MM.1S (cell line): Measurements from ENCODE around the gene GPC5.

ENCODE experiments used
- DNase-seq: peaks from one replicate; pipeline ENCODE4 v3.0.0-alpha.2; 2015
- H2AFZ ChIP-seq: fragments of 300-600 bp; sonication (generic); 2 replicates; pipeline ENCODE4 v1.6.0; 2016; ENCODE audit warnings: antibody characterized with exemption, low read length
- H3F3A ChIP-seq: fragments of 300-600 bp; sonication (generic); 2 replicates; pipeline ENCODE4 v1.6.1; 2016; ENCODE audit warnings: mild to moderate bottlenecking, antibody characterized with exemption, low read length, moderate library complexity, mixed read lengths; ENCODE audit not compliant: insufficient read depth
- H3K27ac ChIP-seq: fragments of 300-600 bp; sonication (generic); 2 replicates; pipeline ENCODE4 v1.5.1; 2016; ENCODE audit warnings: mild to moderate bottlenecking, low read length
- H3K27me3 ChIP-seq: fragments of 300-600 bp; sonication (generic); replicated peaks from 2 replicates; pipeline ENCODE4 v1.6.0; 2016; ENCODE audit warnings: low read length; ENCODE audit not compliant: insufficient read depth
- H3K36me3 ChIP-seq: fragments of 300-600 bp; sonication (generic); replicated peaks from 2 replicates; pipeline ENCODE4 v1.6.1; 2016; ENCODE audit warnings: mild to moderate bottlenecking, low read length, mixed read lengths; ENCODE audit not compliant: insufficient read depth
- H3K4me1 ChIP-seq: fragments of 300-600 bp; sonication (generic); 2 replicates; pipeline ENCODE4 v1.6.1; 2016; ENCODE audit warnings: low read length, mixed read lengths
- H3K4me2 ChIP-seq: fragments of 300-600 bp; sonication (generic); 2 replicates; pipeline ENCODE4 v1.6.0; 2016; ENCODE audit warnings: low read depth, low read length
- H3K4me3 ChIP-seq: fragments of 300-600 bp; sonication (generic); 2 replicates; pipeline ENCODE4 v1.5.1; 2016; ENCODE audit warnings: low read length, mixed read lengths
- H3K79me2 ChIP-seq: fragments of 300-600 bp; sonication (generic); 2 replicates; pipeline ENCODE4 v1.6.1; 2016; ENCODE audit warnings: mixed run types, low read length, mixed read lengths
- H3K9ac ChIP-seq: fragments of 300-600 bp; sonication (generic); 2 replicates; pipeline ENCODE4 v1.6.1; 2016; ENCODE audit warnings: low read length, mixed read lengths
- H3K9me2 ChIP-seq: fragments of 300-600 bp; sonication (generic); replicated peaks from 2 replicates; pipeline ENCODE4 v1.6.1; 2016; ENCODE audit warnings: mild to moderate bottlenecking, low read length, mixed read lengths; ENCODE audit not compliant: insufficient read depth
- H3K9me3 ChIP-seq: fragments of 300-600 bp; sonication (generic); replicated peaks from 2 replicates; pipeline ENCODE4 v1.6.1; 2016; ENCODE audit warnings: mild to moderate bottlenecking, low read length, mixed read lengths; ENCODE audit not compliant: insufficient read depth
- H4K20me1 ChIP-seq: fragments of 300-600 bp; sonication (generic); 2 replicates; pipeline ENCODE4 v1.6.1; 2016; ENCODE audit warnings: mild to moderate bottlenecking, low read length, moderate library complexity, mixed read lengths; ENCODE audit not compliant: insufficient read depth
- EZH2 ChIP-seq: fragments of 300-600 bp; sonication (generic); optimal IDR thresholded peaks from 2 replicates; pipeline ENCODE3; 2017; ENCODE audit warnings: low read depth, mild to moderate bottlenecking, antibody characterized with exemption, low read length, mixed read lengths
- EZH2phosphoT487 ChIP-seq: fragments of 300-600 bp; sonication (generic); IDR thresholded peaks from 2 replicates; pipeline ENCODE4 v1.6.1; 2018; ENCODE audit warnings: antibody characterized with exemption, low read length
- TF ChIP-seq, protein P1 (sequence below): fragments of 300-600 bp; sonication (generic); IDR thresholded peaks from 2 replicates; pipeline ENCODE4 v1.5.1; 2016; ENCODE audit warnings: antibody characterized with exemption, low read length, mixed read lengths

The GPC5 gene

DNA sequence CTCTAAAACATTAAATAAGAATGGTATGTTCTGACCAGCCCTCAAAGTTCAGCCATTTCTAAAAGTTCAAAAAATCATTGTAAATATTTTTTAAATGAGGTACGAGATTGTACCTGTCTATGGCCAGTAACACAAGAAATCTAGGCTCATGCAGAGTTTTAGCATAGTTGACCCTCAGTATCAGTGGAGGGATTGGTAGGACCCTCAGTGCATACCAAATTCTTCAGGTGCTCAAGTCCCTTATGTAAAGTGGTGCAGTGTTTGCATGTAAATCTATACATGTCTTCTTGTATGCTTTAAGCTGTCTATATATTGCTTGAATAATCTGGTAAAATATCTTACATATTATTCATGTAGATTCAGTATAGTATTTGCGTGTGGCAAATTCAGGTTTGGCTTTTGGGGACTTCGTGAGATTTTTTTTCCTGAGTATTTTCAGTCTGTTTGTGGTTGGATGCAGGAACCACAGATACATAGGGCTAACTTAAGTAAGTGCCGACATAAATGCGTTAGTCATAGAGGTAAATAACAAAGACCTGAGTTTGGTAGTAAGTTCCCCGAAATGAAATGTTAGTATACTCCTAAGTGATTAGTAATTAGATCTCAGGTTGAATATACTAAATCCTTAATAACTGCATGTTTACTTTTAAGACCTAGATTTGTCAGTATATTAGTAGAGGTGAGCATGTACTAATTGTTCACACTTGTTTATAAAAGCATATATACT, 43.2 kb upstream of the GPC5 start:
- Histone ChIP-seq H3K4me2 (no peak overlapping the region), H3K9me2 (no peaks in the 10 kb centered on the region), H3K4me1 (peaks cover 8% of the 10 kb centered on the region; the same call in 1 of the 2 replicates), H3K9ac (no peak overlapping the region), H3K79me2 (peaks cover 23% of the 10 kb centered on the region), H3K9me3 (no peaks in the 10 kb centered on the region), H3K36me3 (peaks cover 5% of the 10 kb centered on the region; the same call in 1 of the 2 replicates), H3K27ac (no peak overlapping the region), H2AFZ (no peak overlapping the region), H4K20me1 (no peaks in the 10 kb centered on the region; the same call in 1 of the 2 replicates), H3K27me3 (no peaks in the 10 kb centered on the region), H3K4me3 (no peak overlapping the region), H3F3A (peaks cover 27% of the 10 kb centered on the region)
- no peak for TF ChIP-seq EZH2phosphoT487
- no peak for TF ChIP-seq EZH2
- TF ChIP-seq, protein P1, sequence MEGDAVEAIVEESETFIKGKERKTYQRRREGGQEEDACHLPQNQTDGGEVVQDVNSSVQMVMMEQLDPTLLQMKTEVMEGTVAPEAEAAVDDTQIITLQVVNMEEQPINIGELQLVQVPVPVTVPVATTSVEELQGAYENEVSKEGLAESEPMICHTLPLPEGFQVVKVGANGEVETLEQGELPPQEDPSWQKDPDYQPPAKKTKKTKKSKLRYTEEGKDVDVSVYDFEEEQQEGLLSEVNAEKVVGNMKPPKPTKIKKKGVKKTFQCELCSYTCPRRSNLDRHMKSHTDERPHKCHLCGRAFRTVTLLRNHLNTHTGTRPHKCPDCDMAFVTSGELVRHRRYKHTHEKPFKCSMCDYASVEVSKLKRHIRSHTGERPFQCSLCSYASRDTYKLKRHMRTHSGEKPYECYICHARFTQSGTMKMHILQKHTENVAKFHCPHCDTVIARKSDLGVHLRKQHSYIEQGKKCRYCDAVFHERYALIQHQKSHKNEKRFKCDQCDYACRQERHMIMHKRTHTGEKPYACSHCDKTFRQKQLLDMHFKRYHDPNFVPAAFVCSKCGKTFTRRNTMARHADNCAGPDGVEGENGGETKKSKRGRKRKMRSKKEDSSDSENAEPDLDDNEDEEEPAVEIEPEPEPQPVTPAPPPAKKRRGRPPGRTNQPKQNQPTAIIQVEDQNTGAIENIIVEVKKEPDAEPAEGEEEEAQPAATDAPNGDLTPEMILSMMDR, result no peak
- no peak for DNase-seq

DNA sequence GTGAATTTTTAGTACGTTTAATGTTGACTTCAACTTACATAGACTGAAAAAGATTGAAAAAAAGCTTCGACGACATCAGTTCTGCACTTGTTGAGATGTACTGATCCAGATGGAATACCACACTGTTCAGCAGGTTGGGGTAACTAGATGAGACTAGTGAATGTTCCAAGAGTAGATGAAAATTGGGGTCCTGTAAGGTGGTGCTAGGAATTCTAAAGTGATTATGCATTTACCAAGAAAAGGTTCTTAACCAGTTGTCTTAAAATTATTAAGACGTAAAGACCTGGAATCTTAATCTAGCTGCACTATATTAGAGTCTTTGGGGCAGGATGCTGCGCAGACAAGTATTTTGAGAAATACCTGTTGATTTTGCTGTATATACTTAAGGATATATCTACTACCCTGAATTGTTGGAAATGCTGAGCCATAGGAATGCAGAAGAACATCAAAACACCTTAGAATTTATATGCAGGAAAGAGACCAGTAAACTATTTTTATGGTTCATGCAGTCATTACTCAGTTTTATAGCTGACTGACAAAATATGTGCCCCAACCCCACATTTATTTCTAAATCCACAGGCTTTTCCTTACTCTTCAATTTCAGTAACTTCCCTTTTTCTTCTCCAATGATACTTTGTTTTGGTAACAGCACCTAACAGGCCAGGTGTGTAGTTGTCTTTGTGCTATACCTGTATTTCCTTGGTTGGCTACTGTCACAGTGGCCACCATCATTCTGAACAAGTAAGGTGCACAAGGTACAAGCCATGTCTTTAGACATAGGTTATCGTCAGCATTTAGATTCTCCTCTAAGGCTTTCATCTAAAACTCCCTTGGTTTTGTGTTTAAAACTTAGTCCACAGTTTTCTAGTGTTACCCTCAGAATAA, 42.4 kb upstream of the GPC5 start:
- H3K79me2 ChIP-seq, result peaks cover 15% of the 10 kb centered on the region
- no peak overlapping the region for H3K4me2 ChIP-seq
- no peak overlapping the region for H3K4me3 ChIP-seq
- no peak overlapping the region for H3K27ac ChIP-seq
- peaks cover under 1% of the 10 kb centered on the region; the same call in 1 of the 2 replicates for H3K4me1 ChIP-seq
- no peaks in the 10 kb centered on the region for H3K27me3 ChIP-seq
- H3F3A ChIP-seq, result peaks cover 27% of the 10 kb centered on the region
- H4K20me1 ChIP-seq, result no peaks in the 10 kb centered on the region; the same call in 1 of the 2 replicates
- H3K9ac ChIP-seq, result no peak overlapping the region
- no peak overlapping the region for H2AFZ ChIP-seq
- no peaks in the 10 kb centered on the region for H3K9me3 ChIP-seq
- peaks cover 3% of the 10 kb centered on the region; the same call in 1 of the 2 replicates for H3K36me3 ChIP-seq
- DNase-seq, result no peak
- TF ChIP-seq EZH2phosphoT487 (no peak), EZH2 (no peak)
- TF ChIP-seq, protein P1, result no peak
- H3K9me2 ChIP-seq, result no peaks in the 10 kb centered on the region

DNA sequence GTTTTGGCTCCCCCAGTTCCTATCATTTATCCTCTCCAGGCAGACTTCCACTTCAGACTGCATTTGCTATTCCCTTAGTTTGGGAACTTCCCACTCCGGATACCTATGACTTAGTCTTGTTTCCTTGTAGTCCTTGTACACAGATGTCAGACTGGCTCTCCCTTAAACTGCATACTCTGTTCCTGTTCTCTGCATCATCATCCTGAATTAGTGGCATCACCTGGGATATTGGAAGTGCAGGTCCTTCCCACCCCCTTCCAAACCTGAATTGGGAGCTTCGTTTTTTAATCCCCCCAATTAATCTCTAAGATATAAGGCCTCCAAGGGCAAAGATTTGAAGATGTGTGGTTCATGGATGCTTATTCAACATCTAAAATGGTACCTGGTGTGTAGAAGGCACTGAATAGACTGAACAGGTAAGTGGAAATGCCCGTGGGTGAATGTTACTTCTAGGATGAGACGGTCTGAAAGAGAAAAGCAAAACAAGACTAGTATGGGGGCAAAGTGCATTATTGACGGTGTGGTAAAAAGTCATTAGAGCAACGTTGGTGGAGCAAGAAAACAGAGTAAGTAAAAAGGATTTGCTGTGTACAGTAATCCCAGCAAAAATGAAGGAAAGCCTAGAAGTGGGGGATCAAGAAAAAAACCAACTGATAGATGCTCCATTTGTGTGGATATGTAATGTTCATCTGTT, 41.4 kb upstream of the GPC5 start:
- Histone ChIP-seq H4K20me1 (no peaks in the 10 kb centered on the region; the same call in 1 of the 2 replicates), H3K9me3 (no peaks in the 10 kb centered on the region), H2AFZ (no peak overlapping the region), H3K9me2 (no peaks in the 10 kb centered on the region), H3K4me1 (no peaks in the 10 kb centered on the region), H3K27ac (no peak overlapping the region), H3K27me3 (no peaks in the 10 kb centered on the region), H3F3A (peaks cover 24% of the 10 kb centered on the region), H3K79me2 (peaks cover 5% of the 10 kb centered on the region; the same call in 1 of the 2 replicates), H3K4me2 (no peak overlapping the region), H3K9ac (no peak overlapping the region), H3K36me3 (no peaks in the 10 kb centered on the region; the same call in 1 of the 2 replicates), H3K4me3 (no peak overlapping the region)
- TF ChIP-seq, protein P1, result no peak
- TF ChIP-seq EZH2 (no peak), EZH2phosphoT487 (no peak)
- DNase-seq, result no peak
